Middle frontal gyrus (tissue), 1 donor: ENCODE data around the gene CPNE4.
A peak's percentile ranks its signal among the peaks of the same experiment; 100 is the strongest.
"Not testable (repeated sequence)": the region's sequence is repeated elsewhere in the genome, so short reads cannot be mapped to it uniquely, and the experiment has no call there.

Experiments
- DNase-seq: peaks from one replicate; pipeline ENCODE4 v3.0.0-alpha.2; 2015; ENCODE audit warnings: low spot score; ENCODE audit errors: extremely low spot score

The CPNE4 gene

DNA sequence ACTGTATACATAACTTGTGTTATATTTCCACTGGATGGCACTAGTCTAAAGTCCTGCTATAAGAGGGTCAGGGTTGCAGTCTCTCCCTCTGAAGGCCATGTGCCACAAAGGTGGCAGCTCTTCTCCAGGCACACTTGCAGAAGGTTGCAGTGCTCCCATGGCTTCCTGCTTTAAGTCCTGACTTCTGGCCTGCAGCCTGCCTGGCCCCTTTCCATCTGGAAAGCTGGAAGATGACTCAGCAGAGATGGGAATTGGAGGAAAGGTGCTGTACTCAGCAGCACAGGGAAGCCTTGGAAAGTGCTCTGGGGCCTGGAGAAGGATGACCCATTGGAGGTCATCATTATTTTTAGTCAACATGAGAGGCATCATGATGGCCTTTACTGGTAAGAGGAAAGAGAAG lies 491.1 kb downstream of the CPNE4 start:
- no peak for DNase-seq

DNA sequence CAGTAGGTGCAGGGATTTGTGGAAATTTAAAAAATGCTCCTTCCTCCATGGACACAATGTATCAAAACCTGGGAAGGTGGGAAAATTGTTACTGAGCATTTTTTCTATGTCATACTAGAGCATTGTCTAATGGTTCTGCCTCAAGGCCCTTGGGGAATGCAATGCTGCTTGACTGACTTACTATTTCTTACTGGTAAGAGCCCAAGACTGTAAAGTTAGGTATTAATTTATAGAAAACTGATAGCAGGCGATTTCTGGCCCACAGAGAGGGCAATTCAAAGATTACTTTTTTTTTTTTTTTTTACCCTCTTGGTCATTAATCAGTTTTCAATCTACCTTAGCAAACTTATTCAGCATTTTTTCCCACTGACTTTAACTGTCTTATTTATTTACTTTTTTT lies 493.5 kb downstream of the CPNE4 start:
- DNase-seq: no peak

GRCh38 chr3:131540821-131541220 lies 494.0 kb downstream of the CPNE4 start:
- DNase-seq: no peak

DNA sequence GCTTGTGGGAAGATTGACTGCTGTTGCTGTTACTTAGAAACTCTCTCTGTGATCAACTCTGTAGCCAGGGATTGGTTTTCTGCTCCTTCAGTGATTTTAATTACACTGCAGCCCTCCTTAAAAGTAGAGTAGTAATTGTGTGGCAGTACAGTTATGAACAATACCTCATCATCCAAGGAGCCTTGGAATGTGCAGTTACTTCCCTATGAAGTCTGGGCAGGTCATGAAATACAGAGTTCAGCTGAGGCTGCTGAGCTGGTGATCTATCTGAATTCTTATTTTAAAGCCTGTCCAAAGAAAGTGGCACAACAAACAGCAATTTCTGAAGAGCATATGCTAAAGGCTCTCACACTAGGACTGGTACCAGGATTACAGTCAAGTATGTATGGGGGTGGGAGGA lies 494.7 kb downstream of the CPNE4 start:
- DNase-seq: no peak

DNA sequence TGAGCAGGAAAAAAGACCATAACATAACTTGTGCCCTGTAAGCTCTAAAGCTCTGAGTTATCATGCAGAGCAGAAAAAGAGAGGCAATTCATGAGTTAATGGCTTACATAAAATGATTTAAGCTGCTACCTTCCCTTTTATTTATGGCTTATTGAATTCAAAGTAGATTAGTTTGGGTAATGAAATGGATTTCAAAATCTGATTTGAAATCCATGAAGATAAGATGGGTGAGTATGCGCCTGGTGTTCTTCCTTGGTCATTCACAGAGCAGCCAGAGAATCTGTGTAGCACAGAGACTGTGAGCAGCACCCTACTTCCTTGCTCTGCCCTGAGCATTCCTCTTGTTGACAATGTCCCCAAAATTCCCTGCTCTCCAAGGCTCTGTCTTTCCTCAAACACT lies 495.8 kb downstream of the CPNE4 start:
- no peak for DNase-seq

DNA sequence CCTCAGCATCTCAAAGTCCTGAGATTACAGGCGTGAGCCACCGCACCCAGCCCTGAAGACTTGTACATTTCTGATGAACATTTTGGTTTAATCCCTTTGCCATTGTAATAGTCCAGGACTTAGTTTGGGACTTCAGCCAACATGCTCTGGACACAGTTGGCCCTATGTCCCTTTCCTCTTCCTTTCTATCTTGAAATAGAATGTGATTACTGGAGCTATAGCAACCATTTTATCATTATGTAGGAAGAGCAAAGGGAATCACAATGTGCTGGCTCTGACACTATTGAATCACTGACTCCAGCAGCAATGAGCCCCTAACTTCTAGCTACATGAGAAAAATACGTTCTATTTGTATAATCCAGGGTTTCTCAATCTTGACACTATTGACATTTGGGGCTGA lies 497.3 kb downstream of the CPNE4 start:
- DNase-seq: no peak

GRCh38 chr3:131535596-131535995 lies 499.2 kb downstream of the CPNE4 start:
- DNase-seq: no peak

- no peak for DNase-seq
Observed at GRCh38 chr3:131535131-131535530, 499.7 kb downstream of the CPNE4 start.

- DNase-seq: no peak
Observed at GRCh38 chr3:131532645-131533044, 502.2 kb downstream of the CPNE4 start.

- DNase-seq: no peak
Observed at GRCh38 chr3:131530843-131531242, 504.0 kb downstream of the CPNE4 start.

DNA sequence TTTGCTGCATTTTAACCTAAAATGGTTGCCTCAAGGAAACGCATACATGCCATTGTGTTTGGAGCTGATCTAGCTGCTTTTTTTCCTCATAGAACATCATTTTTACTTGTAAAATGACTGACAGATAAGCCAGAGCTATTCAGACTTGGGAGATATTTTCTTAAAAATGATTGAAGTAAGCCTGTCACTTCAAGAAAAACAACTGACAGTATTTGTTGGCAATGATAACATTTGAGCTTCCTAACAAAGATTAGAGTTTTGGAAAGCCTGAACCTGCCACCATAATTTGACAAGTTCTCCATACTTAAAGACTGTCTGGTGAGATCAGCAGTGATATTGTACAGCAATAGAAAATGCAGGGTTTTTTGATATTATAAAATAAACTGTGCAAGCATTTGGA lies 504.4 kb downstream of the CPNE4 start:
- DNase-seq: no peak

- no peak for DNase-seq
Observed at GRCh38 chr3:131526801-131527347, 507.9 kb downstream of the CPNE4 start.

GRCh38 chr3:131518680-131519079 lies 516.1 kb downstream of the CPNE4 start:
- no peak for DNase-seq

DNA sequence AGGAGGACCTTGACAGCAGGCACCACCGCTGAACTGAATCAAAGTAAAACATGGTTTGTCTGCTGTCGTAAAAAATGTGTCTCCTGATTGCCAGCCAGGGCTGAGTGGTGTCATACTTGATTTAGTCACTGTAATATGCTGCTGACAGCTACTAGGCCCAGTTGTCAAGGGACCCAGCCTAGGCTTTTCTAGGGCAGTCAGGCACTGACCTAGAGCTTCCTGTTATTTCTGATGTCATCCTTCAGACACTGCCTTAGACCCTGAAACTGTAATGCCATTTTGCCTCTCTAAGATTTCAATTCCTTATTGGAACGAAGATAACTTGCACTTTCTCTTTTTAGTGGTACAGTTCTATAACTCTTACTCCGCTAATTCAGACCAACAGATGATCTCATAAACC lies 529.4 kb downstream of the CPNE4 start:
- no peak for DNase-seq

- no peak for DNase-seq
Observed at GRCh38 chr3:131503320-131503635, 531.5 kb downstream of the CPNE4 start.

GRCh38 chr3:131502530-131503319 lies 532.1 kb downstream of the CPNE4 start, which contains the start of gene MRPL3:
Gene MRPL3 (minus strand): TSS chr3:131502971. CDS start chr3:131502821, 150 bp downstream.
- DNase-seq: peak; percentile 85

DNA sequence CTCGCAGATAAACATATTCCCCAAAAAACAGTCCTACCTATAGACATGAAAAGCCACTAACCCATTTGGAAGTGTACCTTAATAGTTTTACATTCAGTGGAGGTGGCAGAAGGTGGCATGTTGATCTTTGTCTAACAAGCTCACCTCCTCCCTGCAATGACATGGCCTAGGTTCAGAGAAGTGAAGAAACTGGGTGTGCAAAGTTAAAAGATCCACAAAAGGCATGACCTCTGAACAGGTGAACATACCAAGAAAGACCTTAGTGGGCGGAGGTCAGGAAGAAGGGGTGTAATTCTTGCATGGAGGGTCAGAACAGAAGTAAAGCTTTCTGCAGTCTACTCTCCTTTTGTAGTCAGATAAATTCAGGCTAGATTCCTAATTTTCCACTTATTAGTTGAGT lies 532.9 kb downstream of the CPNE4 start:
- no peak for DNase-seq

GRCh38 chr3:131494706-131495105 lies 540.1 kb downstream of the CPNE4 start:
- no peak for DNase-seq

DNA sequence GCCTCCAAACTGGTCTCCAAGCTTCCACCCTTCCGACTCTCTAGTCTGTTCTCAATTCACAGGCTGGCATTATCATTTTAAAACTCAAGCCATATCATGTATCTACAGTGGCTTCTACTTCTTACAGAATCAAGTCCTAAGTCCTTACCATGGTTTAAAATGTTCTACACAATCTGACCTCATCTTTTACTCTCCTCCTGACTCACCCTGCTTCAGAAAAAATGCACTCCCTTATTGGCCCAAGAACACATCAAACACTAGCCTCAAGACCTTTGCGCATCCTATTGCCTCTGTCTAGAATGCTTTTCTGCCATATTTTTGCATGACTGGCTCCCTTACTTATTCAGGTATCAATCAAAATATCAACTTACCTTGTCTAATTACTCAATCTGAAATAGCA lies 543.0 kb downstream of the CPNE4 start:
- no peak for DNase-seq

GRCh38 chr3:131491084-131491483 lies 543.7 kb downstream of the CPNE4 start:
- no peak for DNase-seq

DNA sequence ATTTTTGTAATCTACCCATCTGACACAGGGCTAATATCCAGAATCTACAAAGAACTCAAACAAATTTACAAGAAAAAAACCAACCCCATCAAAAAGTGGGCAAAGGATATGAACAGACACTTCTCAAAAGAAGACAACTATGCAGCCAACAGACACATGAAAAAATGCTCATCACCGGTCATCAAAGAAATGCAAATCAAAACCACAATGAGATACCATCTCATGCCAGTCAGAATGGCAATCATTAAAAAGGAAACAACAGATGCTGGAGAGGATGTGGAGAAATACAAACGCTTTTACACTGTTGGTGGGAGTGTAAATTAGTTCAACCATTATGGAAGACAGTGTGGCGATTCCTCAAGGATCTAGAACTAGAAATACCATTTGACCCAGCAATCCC lies 548.3 kb downstream of the CPNE4 start:
- not testable (repeated sequence) for DNase-seq

DNA sequence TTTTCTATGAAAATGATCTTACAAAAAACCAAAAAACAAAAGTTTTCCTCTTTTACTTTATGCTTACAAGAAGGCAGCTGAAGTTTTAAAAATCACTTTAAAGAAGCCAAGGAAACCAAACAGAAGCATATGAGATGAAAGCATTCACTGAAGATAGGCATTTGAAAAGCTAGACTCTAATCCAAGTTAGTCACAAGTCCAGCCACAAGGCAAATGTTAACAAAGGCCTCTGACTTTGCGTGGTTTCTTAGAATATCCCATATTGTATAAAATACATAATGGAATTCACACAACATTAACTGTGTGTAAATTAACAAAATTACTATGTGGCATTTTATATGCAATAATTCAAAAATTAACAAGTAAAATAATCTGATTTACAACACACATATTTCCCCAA lies 549.7 kb downstream of the CPNE4 start:
- DNase-seq: no peak

DNA sequence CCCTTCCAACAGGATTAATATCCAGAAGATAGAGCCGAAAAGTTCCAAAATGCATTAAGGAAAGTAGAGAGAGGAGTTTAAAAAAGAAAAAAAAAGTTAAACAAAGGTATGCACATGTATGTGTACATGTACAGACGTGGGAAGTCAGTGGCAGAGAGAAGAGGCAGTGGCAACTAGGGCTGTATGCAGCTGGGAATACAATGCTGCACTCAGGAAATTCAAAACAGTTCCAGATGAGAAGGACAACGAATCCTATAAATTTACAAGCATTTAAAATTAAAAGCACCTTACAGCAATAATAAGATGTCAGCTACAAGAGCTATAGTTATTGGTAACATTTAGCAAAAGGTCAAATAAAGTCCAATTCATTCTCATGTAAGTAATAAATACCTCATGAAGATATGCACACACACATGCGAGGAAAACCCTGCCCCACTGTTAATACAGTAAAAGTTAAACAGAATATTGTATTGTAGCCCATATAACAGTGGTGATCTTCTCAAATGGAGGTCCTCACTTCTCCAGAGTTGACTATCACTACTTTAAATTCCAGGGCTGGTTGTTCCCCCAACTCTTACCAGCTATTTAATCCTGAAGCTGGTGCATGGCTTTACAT lies 550.2 kb downstream of the CPNE4 start:
- DNase-seq: no peak
